GM12872 (cell line): ENCODE results near the gene HS3ST5.

Experiments used
- CTCF ChIP-seq: IDR thresholded peaks from 3 replicates; pipeline ENCODE4 v1.5.1; 2011; ENCODE audit warnings: low read depth, mild to moderate bottlenecking, low read length, moderate library complexity; ENCODE audit not compliant: insufficient read depth

The HS3ST5 gene

GRCh38 chr6:114310053-114310452, 32.8 kb downstream of the HS3ST5 start:
- TF ChIP-seq CTCF, result no peak

GRCh38 chr6:114304304-114304887, 38.4 kb downstream of the HS3ST5 start:
- peak; percentile 40; the same call in 1 of the 3 replicates for TF ChIP-seq CTCF

- TF ChIP-seq CTCF, result no peak
Measured at GRCh38 chr6:114301596-114302219, 41.1 kb downstream of the HS3ST5 start.

GRCh38 chr6:114297135-114297534, 45.7 kb downstream of the HS3ST5 start:
- no peak for TF ChIP-seq CTCF

GRCh38 chr6:114292431-114292830, 50.4 kb downstream of the HS3ST5 start:
- TF ChIP-seq CTCF, result no peak

- TF ChIP-seq CTCF, result no peak
Measured at GRCh38 chr6:114291428-114291827, 51.4 kb downstream of the HS3ST5 start.

- TF ChIP-seq CTCF, result no peak
Measured at GRCh38 chr6:114290864-114291263, 52.0 kb downstream of the HS3ST5 start.
